Measurements from ENCODE around the gene COPS3. TPM values are rescaled to one million over a fixed set of nuclear protein-coding genes. Genes with fewer than 3 reads are reported as not detected.

The COPS3 gene
- total and polyA plus RNA-seq, 7 donors: 99.8 to 164 (median 140) TPM

DNA sequence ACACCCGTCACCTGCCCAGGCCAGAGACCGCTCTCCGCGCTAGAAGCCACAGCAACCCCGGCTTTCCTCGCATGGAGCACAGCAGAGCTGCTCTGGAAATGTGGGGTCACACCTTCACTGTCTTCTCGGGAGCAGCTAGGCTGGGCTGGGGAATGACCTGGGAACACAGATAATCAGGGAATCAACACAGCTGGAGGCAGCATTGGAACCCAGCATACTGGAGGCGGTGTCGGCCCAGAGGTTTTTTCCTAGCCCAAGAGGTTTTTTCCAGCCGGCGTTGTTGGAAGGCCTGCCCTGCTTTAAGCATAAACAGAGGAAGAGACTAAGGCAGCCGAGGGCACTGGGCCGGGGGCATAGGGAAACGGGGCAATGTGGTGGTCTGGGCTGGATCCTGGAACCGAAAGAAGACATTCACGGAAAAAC is 74.1 kb downstream of the COPS3 start:
- DNase-seq (no peak), ATAC-seq (no peak)
- TF ChIP-seq, protein P1, sequence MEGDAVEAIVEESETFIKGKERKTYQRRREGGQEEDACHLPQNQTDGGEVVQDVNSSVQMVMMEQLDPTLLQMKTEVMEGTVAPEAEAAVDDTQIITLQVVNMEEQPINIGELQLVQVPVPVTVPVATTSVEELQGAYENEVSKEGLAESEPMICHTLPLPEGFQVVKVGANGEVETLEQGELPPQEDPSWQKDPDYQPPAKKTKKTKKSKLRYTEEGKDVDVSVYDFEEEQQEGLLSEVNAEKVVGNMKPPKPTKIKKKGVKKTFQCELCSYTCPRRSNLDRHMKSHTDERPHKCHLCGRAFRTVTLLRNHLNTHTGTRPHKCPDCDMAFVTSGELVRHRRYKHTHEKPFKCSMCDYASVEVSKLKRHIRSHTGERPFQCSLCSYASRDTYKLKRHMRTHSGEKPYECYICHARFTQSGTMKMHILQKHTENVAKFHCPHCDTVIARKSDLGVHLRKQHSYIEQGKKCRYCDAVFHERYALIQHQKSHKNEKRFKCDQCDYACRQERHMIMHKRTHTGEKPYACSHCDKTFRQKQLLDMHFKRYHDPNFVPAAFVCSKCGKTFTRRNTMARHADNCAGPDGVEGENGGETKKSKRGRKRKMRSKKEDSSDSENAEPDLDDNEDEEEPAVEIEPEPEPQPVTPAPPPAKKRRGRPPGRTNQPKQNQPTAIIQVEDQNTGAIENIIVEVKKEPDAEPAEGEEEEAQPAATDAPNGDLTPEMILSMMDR (IDR thresholded peaks at IDR 0.05): no peak
- Histone ChIP-seq H3K36me3 (ENCODE audit: insufficient read depth in 1 of 2, low read depth in 1 of 2) (peaks cover 0 to 19% of the 10 kb centered on the region in 2 donors), H3K4me3 (no peak overlapping the region), H3K9me3 (no peaks in the 10 kb centered on the region), H3K27ac (peak overlapping the region; percentile 91), H3K4me1 (peaks cover 37% of the 10 kb centered on the region), H3K27me3 (ENCODE audit: insufficient read depth in 3 of 3, low read length in 2 of 3) (no peaks in the 10 kb centered on the region)
- intact Hi-C loops (cut with DNase I): no loop called here
- 24 to 48% (median 31%) methylated on average over 16 of the region's 16 CpGs for WGBS, 3 donors

DNA sequence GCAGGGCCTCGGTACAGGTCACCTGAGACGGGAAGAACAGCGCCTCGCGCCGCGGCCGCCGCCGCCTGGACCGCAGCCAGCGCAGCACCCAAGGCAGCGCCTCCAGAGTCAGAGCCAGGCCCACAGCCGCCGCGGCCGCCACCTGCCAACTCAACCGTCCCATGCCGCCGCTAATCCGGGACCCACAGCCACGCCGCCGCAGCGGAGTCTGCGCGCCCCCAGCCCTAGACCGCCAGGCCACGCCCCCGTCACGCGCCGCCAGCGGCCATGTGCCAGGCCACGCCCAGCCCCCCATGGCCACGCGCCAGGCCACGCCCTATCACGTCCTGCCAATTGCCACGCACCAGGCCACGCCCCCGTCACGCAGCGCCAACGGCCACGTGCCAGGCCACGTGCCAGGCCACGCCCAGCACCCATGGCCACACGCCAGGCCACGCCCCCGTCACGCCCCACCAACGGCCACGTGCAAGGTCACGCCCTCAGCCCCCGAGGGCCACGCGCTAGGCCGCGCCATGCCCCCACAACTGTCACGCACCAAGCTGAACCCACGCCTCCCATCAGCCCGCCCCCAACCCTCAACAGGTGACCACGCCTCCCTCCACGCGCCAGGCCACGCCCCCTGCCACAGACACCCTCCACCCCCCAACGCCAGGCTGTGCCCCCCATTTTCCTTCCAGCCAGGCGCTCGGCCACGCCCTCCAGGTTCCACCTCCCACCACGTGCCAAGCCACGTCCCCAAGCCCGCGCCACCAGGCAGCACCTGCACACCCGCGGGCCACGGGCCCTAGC is 74.7 kb downstream of the COPS3 start, which contains the start of gene PLD6:
Gene PLD6 (minus strand): TSS at position 210 of the 789 bp plus-strand sequence. CDS start 47 bp downstream, at position 163.
- ATAC-seq (peak; percentile 70 to 85 (median 76)), DNase-seq (peak; percentile 84 to 94)
- Histone ChIP-seq H3K27ac (peak within 1 kb of the TSS; percentile 91), H3K27me3 (ENCODE audit: insufficient read depth in 3 of 3, low read length in 2 of 3) (no peaks in the 10 kb centered on the region), H3K4me3 (peak within 1 kb of the TSS; percentile 72), H3K36me3 (ENCODE audit: insufficient read depth in 1 of 2, low read depth in 1 of 2) (peaks cover 0 to 15% of the 10 kb centered on the region in 2 donors), H3K4me1 (peaks cover 31% of the 10 kb centered on the region), H3K9me3 (no peaks in the 10 kb centered on the region)
- intact Hi-C loops (cut with DNase I): no loop called here
- WGBS, 3 donors: 8 to 19% (median 14%) methylated on average over 58 to 78 of the region's 78 CpGs
- TF ChIP-seq, protein P1 (IDR thresholded peaks at IDR 0.05): no peak

DNA sequence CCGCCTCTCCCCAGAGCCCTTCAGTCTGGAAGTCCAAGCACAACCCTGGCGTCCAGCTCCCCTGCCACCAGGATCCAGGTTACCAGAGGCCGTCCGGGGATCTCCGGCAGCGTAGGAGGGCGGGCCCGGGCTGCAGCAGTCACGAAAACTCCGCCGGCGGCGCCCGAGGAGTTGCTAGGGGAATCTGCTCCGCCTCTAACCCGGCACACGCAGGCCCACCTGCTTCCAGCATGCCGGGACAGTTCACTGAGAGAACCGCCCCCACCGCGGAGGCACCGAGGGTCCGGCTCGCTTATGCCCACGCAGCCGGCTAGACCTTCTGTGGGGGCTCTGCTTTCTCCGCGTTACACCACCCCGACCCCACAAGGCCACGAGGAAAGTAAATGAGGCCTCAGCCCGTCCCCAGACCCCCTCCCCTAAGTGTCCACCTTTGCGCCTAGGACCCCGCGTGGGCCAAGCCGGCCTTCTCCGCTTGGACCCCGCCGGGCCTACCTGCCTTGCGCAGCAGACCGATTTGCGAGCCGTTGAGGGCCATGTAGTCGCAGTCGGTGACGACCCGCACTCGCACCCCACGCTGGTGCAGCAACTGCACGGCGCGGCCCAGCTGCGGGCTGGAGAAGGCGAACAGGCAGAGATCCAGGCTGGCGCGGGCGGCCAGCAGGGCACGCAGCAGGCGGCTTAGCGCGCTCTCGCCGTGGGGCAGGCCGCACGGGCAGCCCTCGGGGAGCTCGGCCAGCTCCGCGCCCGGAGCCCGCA is 75.5 kb downstream of the COPS3 start:
- Histone ChIP-seq H3K4me1 (peaks cover 25% of the 10 kb centered on the region), H3K27me3 (ENCODE audit: insufficient read depth in 3 of 3, low read length in 2 of 3) (no peaks in the 10 kb centered on the region), H3K4me3 (peak overlapping the region; percentile 72), H3K36me3 (ENCODE audit: insufficient read depth in 1 of 2, low read depth in 1 of 2) (peaks cover 0 to 14% of the 10 kb centered on the region in 2 donors), H3K27ac (peak overlapping the region; percentile 91), H3K9me3 (no peaks in the 10 kb centered on the region)
- peak; percentile 64 to 80 for DNase-seq
- WGBS, 3 donors: 4 to 6% (median 5%) methylated on average over 65 to 70 of the region's 70 CpGs
- TF ChIP-seq, protein P1 (IDR thresholded peaks at IDR 0.05): no peak
- ATAC-seq: peak; percentile 33 to 68 (median 49)
- intact Hi-C loops (cut with DNase I): no loop called here

DNA sequence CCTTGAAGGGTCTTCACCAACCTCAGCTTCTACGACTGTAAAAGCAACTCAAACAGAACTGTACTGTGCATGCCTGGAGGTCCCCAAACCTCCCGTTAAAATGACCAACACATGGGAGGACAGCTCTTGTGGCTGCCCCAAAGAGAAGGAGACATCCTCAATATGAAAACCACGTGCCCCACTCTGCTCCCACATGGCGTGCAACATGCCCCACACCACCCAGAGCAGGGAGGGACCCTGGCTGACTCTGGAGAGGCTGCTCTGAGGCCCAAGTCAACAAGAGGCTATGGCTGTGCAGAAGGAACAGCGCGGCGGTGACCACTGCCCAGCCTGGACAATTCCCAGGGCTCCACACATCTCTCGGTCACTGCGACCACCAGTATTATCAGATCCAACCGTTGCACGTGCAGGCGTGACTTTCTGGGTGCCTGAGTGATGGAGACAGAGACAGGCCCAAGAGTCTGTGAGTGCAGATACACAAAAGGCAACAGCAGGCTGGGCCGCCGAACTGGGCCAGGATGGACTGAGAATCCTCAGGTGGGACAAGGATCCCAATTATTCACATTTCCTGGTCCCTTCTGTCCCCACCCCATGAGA is 76.3 kb downstream of the COPS3 start:
- Histone ChIP-seq H3K4me3 (peak overlapping the region; percentile 72), H3K27me3 (ENCODE audit: insufficient read depth in 3 of 3, low read length in 2 of 3) (no peaks in the 10 kb centered on the region), H3K27ac (peak overlapping the region; percentile 91), H3K9me3 (no peaks in the 10 kb centered on the region), H3K36me3 (ENCODE audit: insufficient read depth in 1 of 2, low read depth in 1 of 2) (peaks cover 0 to 14% of the 10 kb centered on the region in 2 donors), H3K4me1 (peaks cover 25% of the 10 kb centered on the region)
- no peak for ATAC-seq
- intact Hi-C loops (cut with DNase I): no loop called here
- no peak for DNase-seq
- TF ChIP-seq, protein P1 (IDR thresholded peaks at IDR 0.05): no peak
- 50 to 76% (median 54%) methylated on average over 14 of the region's 14 CpGs for WGBS, 3 donors

All from psoas muscle (tissue), 8 donors.